Keratinocyte (primary cell): ENCODE results near the gene EML5. TPM values are rescaled to one million over a fixed set of nuclear protein-coding genes. Genes with fewer than 3 reads are reported as not detected.

Source experiments
- DNase-seq: peaks from one replicate; pipeline ENCODE4 v3.0.0-alpha.2; 2011; ENCODE audit warnings: low read depth, missing footprints, low spot score
- FAIRE-seq: peaks from 2 replicates; lab custom pipeline; 2011; peaks lifted over from hg19 to GRCh38; lab: Jason Lieb, UNC
- H2AFZ ChIP-seq: 2 replicates; pipeline ENCODE4 v1.6.0; 2012; ENCODE audit warnings: low read length, control low read depth, inconsistent platforms; ENCODE audit not compliant: control insufficient read depth
- H3K27ac ChIP-seq: 2 replicates; pipeline ENCODE4 v1.5.1; 2011; ENCODE audit warnings: low read length; ENCODE audit not compliant: control insufficient read depth, insufficient read depth
- H3K27me3 ChIP-seq: 3 replicates; pipeline ENCODE4 v1.6.0; 2011; ENCODE audit warnings: low read length; ENCODE audit not compliant: control insufficient read depth, insufficient read depth; ENCODE audit errors: extremely low read depth
- H3K36me3 ChIP-seq, 2 experiments: 2 replicates in 1 of 2; 3 replicates in 1 of 2; pipeline ENCODE4 v1.5.1; 2011; ENCODE audit warnings: low read length in 2 of 2, mild to moderate bottlenecking in 1 of 2; ENCODE audit not compliant: control insufficient read depth in 2 of 2, insufficient read depth in 2 of 2; ENCODE audit errors: extremely low read depth in 1 of 2
- H3K4me1 ChIP-seq: 3 replicates; pipeline ENCODE4 v1.5.1; 2011; ENCODE audit warnings: low read length; ENCODE audit not compliant: control insufficient read depth, insufficient read depth; ENCODE audit errors: extremely low read depth
- H3K4me2 ChIP-seq: 3 replicates; pipeline ENCODE4 v1.6.0; 2011; ENCODE audit warnings: low read depth, low read length; ENCODE audit not compliant: control insufficient read depth, insufficient read depth; ENCODE audit errors: extremely low read depth
- H3K4me3 ChIP-seq, 3 experiments: fragments of 200-600 bp in 1 of 3; sonication (generic) in 1 of 3; 2 replicates in 2 of 3; 3 replicates in 1 of 3; pipeline ENCODE4 v1.5.1; 2011 to 2016; ENCODE audit warnings: low read length in 3 of 3, mild to moderate bottlenecking in 3 of 3, control low read depth in 2 of 3, inconsistent platforms in 1 of 3, low read depth in 1 of 3, mixed read lengths in 1 of 3, mixed run types in 1 of 3, moderate library complexity in 1 of 3; ENCODE audit not compliant: control insufficient read depth in 2 of 3, insufficient read depth in 2 of 3; ENCODE audit errors: extremely low read depth in 1 of 3
- H3K79me2 ChIP-seq: 2 replicates; pipeline ENCODE4 v1.6.0; 2012; ENCODE audit warnings: low read length; ENCODE audit not compliant: control insufficient read depth, insufficient read depth
- H3K9ac ChIP-seq: 3 replicates; pipeline ENCODE4 v1.6.0; 2011; ENCODE audit warnings: low read length; ENCODE audit not compliant: control insufficient read depth, insufficient read depth; ENCODE audit errors: extremely low read depth
- H3K9me1 ChIP-seq: 3 replicates; pipeline ENCODE4 v1.6.0; 2011; ENCODE audit warnings: low read length; ENCODE audit not compliant: control insufficient read depth, insufficient read depth; ENCODE audit errors: extremely low read depth
- H3K9me3 ChIP-seq: 2 replicates; pipeline ENCODE4 v1.5.1; 2012; ENCODE audit warnings: low read depth, low read length; ENCODE audit not compliant: control insufficient read depth
- H4K20me1 ChIP-seq: 3 replicates; pipeline ENCODE4 v1.6.0; 2011; ENCODE audit warnings: low read length; ENCODE audit not compliant: control insufficient read depth, insufficient read depth; ENCODE audit errors: extremely low read depth
- CTCF ChIP-seq, 3 experiments: IDR thresholded peaks in 1 of 3; conservative IDR thresholded peaks in 1 of 3; optimal IDR thresholded peaks in 1 of 3; 2 replicates in 2 of 3; 3 replicates in 1 of 3; pipeline versions ENCODE3 to v1.5.1; 2011; ENCODE audit warnings: low read length in 3 of 3, mild to moderate bottlenecking in 3 of 3, moderate library complexity in 2 of 3, control low read depth in 1 of 3, inconsistent platforms in 1 of 3; ENCODE audit not compliant: insufficient read depth in 2 of 3; ENCODE audit errors: extremely low read depth in 1 of 3
- EZH2 ChIP-seq: IDR thresholded peaks from one replicate; pipeline ENCODE4 v1.6.1; 2012; ENCODE audit warnings: inconsistent platforms, mild to moderate bottlenecking, low read length, moderate library complexity
- dilution Hi-C: fragments of 300-500 bp; cut with MboI; formaldehyde crosslinking; loops from one replicate; pipeline ENCODE4 v1.7.0; 2020; ENCODE audit warnings: low sequenced_read_pairs; ENCODE audit not compliant: extremely low pct_ligation_motif_present
- polyA plus RNA-seq, 5 experiments: library from polyadenylated mRNA; depleted of rRNA in 3 of 5; stranded (reverse) in 3 of 5; stranded (forward) in 1 of 5; unstranded in 1 of 5; fragments of >200 nt; gene quantifications; 1 replicate in 1 of 5; 2 replicates in 3 of 5; 3 replicates in 1 of 5; pipeline versions ENCODE4 v1.2.1 to v1.2.3, GENCODE V29; 2011 to 2012; ENCODE audit warnings: missing spikeins in 2 of 5, low read depth in 1 of 5, low replicate concordance in 1 of 5

Gene EML5
- polyA plus RNA-seq, 1 donor (not counting 4 experiments of a cell fraction or from before 2014, with no cell fraction given), result 1.4 TPM

GRCh38 chr14:88710709-88711108, 82.0 kb downstream of the EML5 start:
- H3K4me2 ChIP-seq, result no peak overlapping the region
- no peak overlapping the region for H2AFZ ChIP-seq
- H4K20me1 ChIP-seq, result no peaks in the 10 kb centered on the region
- no peak for FAIRE-seq
- H3K9ac ChIP-seq, result no peak overlapping the region
- no peak overlapping the region for H3K4me3 ChIP-seq
- H3K9me3 ChIP-seq, result no peaks in the 10 kb centered on the region
- dilution Hi-C loops, result no loop called here
- H3K36me3 ChIP-seq, result no peaks in the 10 kb centered on the region
- no peaks in the 10 kb centered on the region for H3K27me3 ChIP-seq
- no peak for DNase-seq
- TF ChIP-seq CTCF (optimal IDR thresholded peaks at IDR 0.05 in 1 of 3, IDR thresholded peaks at IDR 0.05 in 1 of 3, conservative IDR thresholded peaks at IDR 0.05 in 1 of 3; ENCODE audit: extremely low read depth in 1 of 3, insufficient read depth in 2 of 3, low read length in 3 of 3), result no peak
- no peak for TF ChIP-seq EZH2
- H3K79me2 ChIP-seq, result no peaks in the 10 kb centered on the region
- H3K4me1 ChIP-seq, result peaks cover 8% of the 10 kb centered on the region
- H3K27ac ChIP-seq, result no peak overlapping the region
- H3K9me1 ChIP-seq, result no peaks in the 10 kb centered on the region

- H3K9ac ChIP-seq, result no peak overlapping the region
- H3K4me3 ChIP-seq, result no peak overlapping the region
- dilution Hi-C loops, result no loop called here
- TF ChIP-seq EZH2, result no peak
- no peak for TF ChIP-seq CTCF (optimal IDR thresholded peaks at IDR 0.05 in 1 of 3, IDR thresholded peaks at IDR 0.05 in 1 of 3, conservative IDR thresholded peaks at IDR 0.05 in 1 of 3; ENCODE audit: extremely low read depth in 1 of 3, insufficient read depth in 2 of 3, low read length in 3 of 3)
- no peak for FAIRE-seq
- no peak for DNase-seq
- H3K27me3 ChIP-seq, result no peaks in the 10 kb centered on the region
- H3K27ac ChIP-seq, result no peak overlapping the region
- H3K9me1 ChIP-seq, result no peaks in the 10 kb centered on the region
- peaks cover 10% of the 10 kb centered on the region for H3K4me1 ChIP-seq
- no peaks in the 10 kb centered on the region for H4K20me1 ChIP-seq
- no peak overlapping the region for H2AFZ ChIP-seq
- no peaks in the 10 kb centered on the region for H3K36me3 ChIP-seq
- no peaks in the 10 kb centered on the region for H3K9me3 ChIP-seq
- H3K4me2 ChIP-seq, result no peak overlapping the region
- no peaks in the 10 kb centered on the region for H3K79me2 ChIP-seq
Measured at GRCh38 chr14:88707088-88707487, 85.7 kb downstream of the EML5 start.
